Activated naive CD8-positive, alpha-beta T cell (primary cell): ENCODE measurements around the gene NEUROD2.

Source experiments
- H3K27ac Mint-ChIP-seq: one replicate; pipeline ENCODE4 v1.8.0; 2021; ENCODE audit warnings: mixed read lengths
- H3K27me3 Mint-ChIP-seq: one replicate; pipeline ENCODE4 v1.8.0; 2021; ENCODE audit warnings: mixed read lengths
- H3K36me3 Mint-ChIP-seq: one replicate; pipeline ENCODE4 v1.8.0; 2021; ENCODE audit warnings: mixed read lengths
- H3K4me1 Mint-ChIP-seq: one replicate; pipeline ENCODE4 v1.8.0; 2021; ENCODE audit warnings: low read depth, mixed read lengths
- H3K4me3 Mint-ChIP-seq: one replicate; pipeline ENCODE4 v1.8.0; 2021; ENCODE audit warnings: mild to moderate bottlenecking, mixed read lengths
- H3K9me3 Mint-ChIP-seq: one replicate; pipeline ENCODE4 v1.8.0; 2021; ENCODE audit warnings: low read depth, mixed read lengths

NEUROD2 gene

GRCh38 chr17:39604911-39605491 lies 2.7 kb downstream of the NEUROD2 start:
- Mint-ChIP-seq H3K27ac (no peak overlapping the region), H3K36me3 (no peaks in the 10 kb centered on the region), H3K4me3 (peak overlapping the region; percentile 49), H3K4me1 (peaks cover 25% of the 10 kb centered on the region), H3K27me3 (peaks cover 39% of the 10 kb centered on the region), H3K9me3 (no peaks in the 10 kb centered on the region)

DNA sequence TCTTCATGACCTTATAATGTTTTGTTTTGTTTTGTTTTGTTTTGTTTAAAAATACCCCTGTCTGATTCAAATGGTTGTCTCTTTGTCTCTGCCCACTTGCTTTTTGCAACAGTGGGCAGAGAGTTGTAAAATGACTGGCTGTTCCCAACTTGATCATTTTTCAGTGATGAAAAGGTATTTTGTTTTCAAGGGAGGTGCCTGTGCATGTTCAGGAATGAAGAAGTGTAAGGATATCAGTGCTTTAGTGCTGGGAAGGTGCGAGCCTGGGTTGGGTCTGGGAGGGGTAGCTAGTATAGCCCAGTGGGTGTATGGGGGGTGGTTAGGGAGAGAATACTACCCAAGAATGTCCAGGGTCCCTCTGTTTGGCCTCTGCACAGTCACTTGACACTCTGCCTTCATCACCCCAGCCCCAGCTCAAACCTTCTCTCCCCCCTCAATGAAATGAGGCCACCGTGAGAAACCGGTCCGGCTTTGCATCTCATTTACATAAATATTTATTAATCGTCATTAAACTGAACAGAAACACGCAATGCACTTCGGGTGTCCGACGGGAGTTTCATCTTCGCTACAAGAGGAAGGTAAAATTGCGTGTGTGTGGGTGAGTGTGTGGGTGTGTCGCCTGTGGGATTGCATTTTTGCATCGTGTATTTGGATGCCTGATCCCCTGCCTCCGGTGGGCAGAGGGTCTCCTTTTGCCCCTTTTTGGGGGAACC lies 4.3 kb downstream of the NEUROD2 start:
- H3K4me1 Mint-ChIP-seq: peaks cover 27% of the 10 kb centered on the region
- no peaks in the 10 kb centered on the region for H3K9me3 Mint-ChIP-seq
- H3K4me3 Mint-ChIP-seq: peak overlapping the region; percentile 37
- no peaks in the 10 kb centered on the region for H3K36me3 Mint-ChIP-seq
- no peak overlapping the region for H3K27ac Mint-ChIP-seq
- peaks cover 34% of the 10 kb centered on the region for H3K27me3 Mint-ChIP-seq

DNA sequence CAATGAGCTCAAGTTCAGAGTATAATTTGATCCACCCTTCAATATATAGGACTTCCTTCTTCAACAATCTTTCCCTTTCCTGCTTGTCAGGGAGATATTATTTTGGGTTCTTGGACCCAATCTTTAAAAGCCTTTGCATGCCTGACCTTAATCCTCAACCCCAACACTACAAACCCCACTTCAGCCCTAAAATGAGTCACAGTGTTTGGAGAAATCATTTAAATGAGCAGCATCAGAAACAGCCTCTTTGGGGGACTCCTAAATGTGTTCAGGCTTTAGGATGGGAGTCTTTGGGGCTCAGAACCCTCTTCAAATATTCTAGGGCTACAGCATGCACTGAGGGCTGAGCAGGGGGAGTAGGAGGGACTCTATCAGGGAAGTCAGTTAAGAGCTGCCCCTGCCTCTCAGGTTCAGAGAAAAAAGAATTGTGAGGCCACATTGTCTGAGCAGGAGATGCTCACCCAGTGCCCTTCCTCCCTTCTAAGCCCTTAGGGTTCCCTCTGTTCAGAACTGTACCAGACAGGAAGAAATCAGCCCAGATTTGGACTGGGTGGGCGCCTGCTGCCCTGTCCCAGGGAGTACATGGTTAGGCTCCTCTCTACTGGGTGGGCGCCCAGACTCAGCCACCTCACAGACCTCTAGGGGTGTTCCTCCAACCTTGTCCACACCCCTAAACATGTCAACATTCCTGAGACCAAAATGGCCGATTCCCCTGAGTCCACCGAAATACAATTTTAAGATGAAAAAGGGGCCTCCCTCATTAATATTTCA lies 5.0 kb downstream of the NEUROD2 start:
- H3K4me1 Mint-ChIP-seq: peaks cover 33% of the 10 kb centered on the region
- H3K4me3 Mint-ChIP-seq: no peak overlapping the region
- no peaks in the 10 kb centered on the region for H3K36me3 Mint-ChIP-seq
- peaks cover 37% of the 10 kb centered on the region for H3K27me3 Mint-ChIP-seq
- H3K9me3 Mint-ChIP-seq: no peaks in the 10 kb centered on the region
- no peak overlapping the region for H3K27ac Mint-ChIP-seq

- Mint-ChIP-seq H3K27me3 (peaks cover 39% of the 10 kb centered on the region), H3K36me3 (no peaks in the 10 kb centered on the region), H3K27ac (no peak overlapping the region), H3K9me3 (no peaks in the 10 kb centered on the region), H3K4me1 (peaks cover 36% of the 10 kb centered on the region), H3K4me3 (no peak overlapping the region)
Measured at GRCh38 chr17:39601758-39602532, 5.8 kb downstream of the NEUROD2 start.

DNA sequence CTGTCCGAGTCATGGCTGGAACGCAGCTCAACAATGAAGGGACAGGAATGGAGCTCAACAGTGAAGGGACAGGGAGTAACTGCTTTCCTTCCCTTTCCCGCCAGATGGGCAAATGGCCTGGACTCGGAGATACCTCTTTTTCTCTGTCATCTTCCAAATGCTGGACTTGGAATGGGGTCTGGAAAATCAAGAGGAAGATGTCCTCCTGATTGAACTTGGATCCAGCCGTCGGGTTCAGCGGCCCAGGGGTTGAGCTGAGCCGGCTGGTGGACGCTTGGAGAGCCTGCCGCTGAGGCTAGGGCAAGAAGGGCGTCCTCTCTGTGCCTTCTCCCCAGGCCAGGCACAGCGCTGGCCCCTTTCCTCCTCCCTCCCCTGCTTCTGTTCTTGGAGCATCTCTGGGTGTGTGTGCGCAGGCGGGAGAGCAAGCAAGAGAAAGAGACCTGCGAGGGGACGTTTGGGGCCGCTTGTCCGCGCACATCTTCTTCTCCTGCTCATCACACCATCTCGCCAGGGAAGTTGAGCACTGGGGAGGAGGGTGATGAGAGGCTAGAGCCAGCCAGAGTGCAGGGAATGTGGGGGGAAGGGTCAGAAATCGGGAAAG lies 6.6 kb downstream of the NEUROD2 start:
- no peaks in the 10 kb centered on the region for H3K9me3 Mint-ChIP-seq
- no peaks in the 10 kb centered on the region for H3K36me3 Mint-ChIP-seq
- peaks cover 38% of the 10 kb centered on the region for H3K4me1 Mint-ChIP-seq
- H3K4me3 Mint-ChIP-seq: no peak overlapping the region
- H3K27ac Mint-ChIP-seq: no peak overlapping the region
- H3K27me3 Mint-ChIP-seq: peaks cover 43% of the 10 kb centered on the region

GRCh38 chr17:39600288-39600996 lies 7.3 kb downstream of the NEUROD2 start:
- Mint-ChIP-seq H3K27ac (no peak overlapping the region), H3K4me3 (no peak overlapping the region), H3K4me1 (peaks cover 37% of the 10 kb centered on the region), H3K9me3 (no peaks in the 10 kb centered on the region), H3K36me3 (no peaks in the 10 kb centered on the region), H3K27me3 (peaks cover 48% of the 10 kb centered on the region)

DNA sequence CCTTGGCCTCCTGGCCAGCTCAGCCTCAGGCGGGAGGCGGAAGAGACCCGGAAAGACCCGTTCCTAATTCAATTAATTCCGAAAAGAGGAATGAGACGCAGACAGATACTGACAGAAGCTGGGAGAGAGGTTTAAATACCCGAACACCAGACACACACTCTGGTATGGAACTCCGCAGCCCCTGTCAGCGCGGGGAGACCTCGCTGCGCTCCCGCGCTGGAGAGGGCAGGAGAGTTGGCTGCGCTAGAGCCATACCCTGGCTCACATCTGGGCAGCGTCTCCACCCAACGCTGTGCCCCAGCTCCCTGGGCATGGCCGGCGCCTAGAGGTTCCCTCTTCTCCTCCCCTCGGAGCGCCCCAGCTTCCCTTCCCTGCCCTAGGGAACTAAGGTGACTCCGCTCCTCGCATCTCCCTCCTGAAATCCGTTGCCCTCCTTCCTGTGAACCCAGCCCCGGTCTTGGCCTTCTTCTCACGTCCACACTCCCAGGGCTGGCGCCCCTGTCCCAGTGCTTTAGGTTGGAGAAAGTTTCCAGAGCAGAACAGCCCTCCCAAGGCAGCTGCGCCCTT lies 8.0 kb downstream of the NEUROD2 start:
- H3K4me3 Mint-ChIP-seq: no peak overlapping the region
- no peak overlapping the region for H3K27ac Mint-ChIP-seq
- H3K9me3 Mint-ChIP-seq: no peaks in the 10 kb centered on the region
- peaks cover 53% of the 10 kb centered on the region for H3K27me3 Mint-ChIP-seq
- no peaks in the 10 kb centered on the region for H3K36me3 Mint-ChIP-seq
- peaks cover 33% of the 10 kb centered on the region for H3K4me1 Mint-ChIP-seq

DNA sequence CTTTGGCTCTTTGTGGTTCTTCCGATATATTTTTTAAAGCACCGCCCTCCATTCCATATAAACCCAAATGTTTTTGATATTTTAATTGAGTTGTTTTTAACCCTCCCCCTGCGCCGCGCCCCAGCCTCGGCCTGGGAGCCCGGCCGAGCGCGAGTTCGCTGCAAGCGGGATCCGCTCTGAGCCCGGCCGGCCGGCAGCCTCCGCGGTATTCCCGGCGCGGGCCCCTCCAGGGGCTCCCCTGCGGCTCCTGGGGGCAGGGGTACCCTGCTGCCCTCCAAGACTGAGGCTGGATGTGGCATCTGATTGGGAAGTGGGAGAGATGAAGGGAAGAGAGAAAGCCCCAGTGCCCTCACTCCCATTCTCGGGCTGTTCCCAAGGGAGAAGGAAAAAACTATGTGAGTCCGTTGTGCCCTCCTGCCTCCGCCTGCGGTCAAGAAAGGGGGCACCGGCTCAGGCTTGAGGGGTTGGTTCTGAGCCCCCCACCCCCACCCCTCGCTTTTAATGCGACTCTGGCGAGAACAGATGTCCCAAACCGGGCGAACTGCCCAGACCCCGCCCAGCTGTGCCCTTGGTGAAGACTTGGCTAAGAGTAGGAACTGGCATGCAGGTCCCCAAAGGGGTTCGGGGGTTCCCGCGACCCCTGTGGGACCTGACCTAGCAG lies 8.6 kb downstream of the NEUROD2 start:
- Mint-ChIP-seq H3K36me3 (no peaks in the 10 kb centered on the region), H3K9me3 (no peaks in the 10 kb centered on the region), H3K4me3 (no peak overlapping the region), H3K4me1 (peaks cover 31% of the 10 kb centered on the region), H3K27me3 (peaks cover 53% of the 10 kb centered on the region), H3K27ac (no peak overlapping the region)

DNA sequence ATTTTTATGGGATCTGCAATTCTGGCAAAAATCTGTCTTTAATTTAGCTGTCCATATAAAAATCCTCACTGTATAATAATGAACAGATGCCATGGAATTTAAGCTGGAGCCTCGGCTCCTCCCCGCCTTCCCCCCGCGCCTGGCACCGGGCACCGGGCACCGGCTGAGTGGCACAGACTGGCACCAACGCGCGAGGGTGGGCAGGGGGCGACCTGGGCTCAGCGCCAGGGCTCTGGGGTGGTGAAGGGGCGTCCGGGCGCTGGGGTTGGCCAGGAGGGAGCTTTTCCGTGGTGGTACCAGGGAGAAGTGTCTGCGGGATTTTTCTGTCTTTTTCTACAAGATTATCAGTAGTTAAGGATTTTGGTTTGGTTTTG lies 9.1 kb downstream of the NEUROD2 start:
- H3K4me3 Mint-ChIP-seq: no peak overlapping the region
- no peaks in the 10 kb centered on the region for H3K9me3 Mint-ChIP-seq
- no peaks in the 10 kb centered on the region for H3K36me3 Mint-ChIP-seq
- H3K27me3 Mint-ChIP-seq: peaks cover 54% of the 10 kb centered on the region
- peaks cover 28% of the 10 kb centered on the region for H3K4me1 Mint-ChIP-seq
- H3K27ac Mint-ChIP-seq: no peak overlapping the region

DNA sequence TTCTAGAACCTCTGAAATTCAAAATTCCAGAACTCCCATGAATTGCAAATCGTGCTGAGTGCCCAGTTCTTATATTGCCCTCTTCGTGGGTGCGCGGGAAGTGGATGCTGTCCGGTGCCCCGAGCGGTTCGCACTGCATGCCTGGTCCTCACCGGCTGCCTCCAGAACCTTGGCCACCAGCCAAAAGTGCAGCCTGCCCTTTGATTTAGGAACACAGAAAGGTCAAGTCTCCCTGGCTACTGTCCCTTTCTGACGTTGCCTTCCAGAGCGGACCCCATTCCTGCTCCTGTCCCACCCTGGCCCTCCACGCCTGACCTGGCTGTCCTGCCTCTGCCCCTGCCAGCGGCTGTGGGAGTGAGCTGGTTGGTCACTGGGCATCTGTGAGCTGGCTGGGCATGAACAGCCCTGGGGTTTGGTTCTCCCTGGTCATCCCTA lies 9.7 kb downstream of the NEUROD2 start:
- Mint-ChIP-seq H3K36me3 (no peaks in the 10 kb centered on the region), H3K4me3 (no peak overlapping the region), H3K27me3 (peaks cover 55% of the 10 kb centered on the region), H3K27ac (no peak overlapping the region), H3K9me3 (no peaks in the 10 kb centered on the region), H3K4me1 (peaks cover 23% of the 10 kb centered on the region)

GRCh38 chr17:39597372-39598046 lies 10.2 kb downstream of the NEUROD2 start:
- H3K4me3 Mint-ChIP-seq: no peak overlapping the region
- H3K9me3 Mint-ChIP-seq: peaks cover under 1% of the 10 kb centered on the region
- H3K36me3 Mint-ChIP-seq: no peaks in the 10 kb centered on the region
- H3K27me3 Mint-ChIP-seq: peaks cover 53% of the 10 kb centered on the region
- H3K27ac Mint-ChIP-seq: no peak overlapping the region
- peaks cover 22% of the 10 kb centered on the region for H3K4me1 Mint-ChIP-seq

- no peak overlapping the region for H3K27ac Mint-ChIP-seq
- peaks cover 4% of the 10 kb centered on the region for H3K9me3 Mint-ChIP-seq
- peaks cover 25% of the 10 kb centered on the region for H3K4me1 Mint-ChIP-seq
- no peak overlapping the region for H3K4me3 Mint-ChIP-seq
- peaks cover 52% of the 10 kb centered on the region for H3K27me3 Mint-ChIP-seq
- H3K36me3 Mint-ChIP-seq: peaks cover 2% of the 10 kb centered on the region
Measured at GRCh38 chr17:39596543-39597267, 11.0 kb downstream of the NEUROD2 start.
